Stimulated activated CD4-positive, alpha-beta T cell treated with anti-CD3 and anti-CD28 coated beads, TNF-alpha, amount 100 ng/mL, for 24 hours (primary cell): ENCODE data around the gene SORL1-AS1.
"Not testable (repeated sequence)": the region's sequence is repeated elsewhere in the genome, so short reads cannot be mapped to it uniquely, and the experiment has no call there.

Experiments
- DNase-seq, 3 experiments: peaks; one replicate each; pipeline ENCODE4 v3.0.0-alpha.2; 2020; ENCODE audit warnings: low read depth in 3 of 3

SORL1-AS1 gene

DNA sequence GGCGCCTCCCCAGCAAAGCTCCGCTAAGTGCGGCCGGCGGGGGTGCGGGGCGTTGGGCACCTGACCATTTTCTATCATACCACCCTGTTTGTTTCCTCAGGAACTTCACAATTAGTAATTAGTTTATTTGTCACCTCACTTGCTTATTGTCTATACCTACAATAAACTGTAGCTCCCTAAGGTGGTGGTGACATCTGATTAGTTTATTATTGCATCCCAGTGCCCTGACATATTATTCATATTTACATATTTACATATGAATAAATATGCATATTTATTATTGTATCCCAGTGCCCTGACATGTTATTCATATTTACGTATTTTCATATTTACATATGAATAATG is 25.4 kb downstream of the SORL1-AS1 start:
- no peak for DNase-seq

DNA sequence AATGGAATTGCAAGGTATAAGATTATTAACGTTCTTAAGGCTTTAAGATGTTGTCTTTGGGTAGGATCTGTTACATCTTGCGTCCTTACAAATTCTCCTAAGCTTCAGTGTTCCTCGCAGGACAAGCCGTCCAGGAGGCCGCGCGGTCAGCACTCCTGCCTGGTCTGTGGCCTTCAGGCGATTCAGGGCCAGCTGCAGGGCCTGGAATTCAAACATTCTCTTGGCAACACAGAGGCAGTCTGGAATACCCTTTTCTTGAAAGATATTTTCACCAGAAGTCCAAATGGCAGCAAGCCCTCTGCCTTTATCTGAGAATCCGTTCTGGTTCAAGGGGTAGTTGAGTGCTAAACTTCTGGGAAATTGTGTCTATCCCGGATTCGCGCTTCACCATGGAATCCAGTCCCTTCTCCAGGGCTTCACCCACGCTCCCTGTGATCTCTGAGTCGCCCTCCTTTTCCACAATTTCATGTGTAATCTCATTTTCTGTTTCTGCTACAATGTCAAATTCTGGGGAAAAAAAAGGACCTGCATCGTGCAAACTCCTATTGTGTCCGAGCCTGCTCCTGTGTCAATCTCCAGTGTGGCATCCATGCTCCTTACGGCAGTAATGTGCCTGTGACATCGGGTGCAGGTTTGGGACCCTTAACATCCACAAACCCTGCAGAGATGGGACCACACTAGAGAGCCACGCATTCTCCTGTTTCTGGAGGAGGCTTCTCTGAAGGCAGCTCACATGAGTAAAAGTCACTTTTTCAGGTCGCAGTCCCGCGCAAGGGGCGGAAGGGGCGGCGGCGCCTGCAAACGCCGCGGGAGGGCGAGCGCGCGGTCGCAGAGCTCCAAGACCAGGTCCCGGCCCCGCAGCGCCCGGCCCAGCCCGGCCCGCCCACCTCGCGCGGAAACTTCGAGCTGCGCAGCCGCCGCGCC is 26.0 kb downstream of the SORL1-AS1 start:
- peak in 2 of 3 experiments; percentile 28 to 59 for DNase-seq

DNA sequence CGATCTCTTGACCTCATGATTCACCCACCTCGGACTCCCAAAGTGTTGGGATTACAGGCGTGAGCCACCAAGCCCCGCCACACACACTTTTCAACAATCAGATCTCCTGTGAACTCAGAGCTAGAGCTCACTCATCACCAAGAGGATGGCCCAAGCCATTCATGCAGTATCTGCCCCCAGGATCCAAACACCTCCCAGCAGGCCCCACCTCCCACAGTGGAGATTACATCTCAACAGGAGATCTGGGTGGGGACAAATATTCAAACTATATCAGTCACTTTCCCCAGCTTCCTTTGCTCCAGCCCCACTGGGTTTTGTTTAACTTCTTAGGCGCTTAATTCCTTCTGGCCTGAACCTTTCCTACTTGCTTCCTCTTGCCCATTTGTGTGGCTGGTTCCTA is 26.9 kb downstream of the SORL1-AS1 start:
- no peak for DNase-seq

DNA sequence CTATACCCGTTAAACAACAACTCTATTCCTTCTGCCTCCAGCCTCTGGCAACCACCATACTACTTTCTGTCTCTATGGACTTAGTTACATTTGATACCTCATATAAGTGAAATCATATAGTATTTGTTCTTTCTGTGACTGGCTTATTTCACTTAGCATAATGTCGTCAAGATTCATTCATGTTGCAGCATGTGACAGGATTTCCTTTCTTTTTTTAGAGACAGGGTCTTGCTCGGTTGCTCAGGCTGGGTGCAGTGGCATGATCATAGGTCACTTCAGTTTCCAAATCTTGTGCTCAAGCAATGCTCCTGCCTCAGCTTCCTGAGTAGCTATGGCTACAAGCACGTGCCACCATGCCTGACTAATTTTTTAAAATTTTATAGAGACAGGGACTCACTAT is 30.1 kb downstream of the SORL1-AS1 start:
- no peak for DNase-seq

DNA sequence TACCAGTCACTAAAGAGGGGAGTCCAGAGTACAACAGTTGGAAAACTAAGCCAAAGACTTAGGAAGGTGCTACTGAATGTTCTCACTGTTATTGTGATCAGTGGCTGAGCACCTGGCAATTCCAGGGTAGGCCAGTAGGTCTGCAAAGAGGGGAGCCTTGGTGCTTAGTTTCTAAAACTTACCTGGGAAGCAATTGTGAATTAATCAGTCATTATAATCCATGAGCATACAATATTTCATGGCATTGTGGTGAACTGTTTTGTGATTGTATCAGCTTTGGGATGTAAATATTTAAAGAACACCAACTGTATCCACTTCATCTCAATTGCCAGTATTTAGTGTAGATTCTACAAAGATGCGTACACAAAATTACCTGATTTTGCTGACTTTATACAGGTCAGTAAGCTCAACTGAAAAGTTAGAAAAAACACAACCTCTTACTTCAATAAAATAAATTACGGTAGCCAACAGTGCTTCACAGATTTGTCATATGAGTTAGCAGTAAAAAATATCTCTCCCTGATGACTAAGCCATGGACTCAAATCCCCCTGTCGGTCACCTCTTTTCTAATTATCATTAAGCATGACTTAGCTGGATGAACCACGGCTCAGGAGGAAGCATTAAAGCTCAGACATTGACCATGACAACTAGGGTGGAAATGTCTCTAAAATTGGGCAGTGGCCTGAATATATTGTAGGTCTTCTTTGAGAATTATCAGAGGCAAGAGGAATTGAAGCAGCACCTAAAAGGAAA is 31.4 kb downstream of the SORL1-AS1 start:
- no peak for DNase-seq

DNA sequence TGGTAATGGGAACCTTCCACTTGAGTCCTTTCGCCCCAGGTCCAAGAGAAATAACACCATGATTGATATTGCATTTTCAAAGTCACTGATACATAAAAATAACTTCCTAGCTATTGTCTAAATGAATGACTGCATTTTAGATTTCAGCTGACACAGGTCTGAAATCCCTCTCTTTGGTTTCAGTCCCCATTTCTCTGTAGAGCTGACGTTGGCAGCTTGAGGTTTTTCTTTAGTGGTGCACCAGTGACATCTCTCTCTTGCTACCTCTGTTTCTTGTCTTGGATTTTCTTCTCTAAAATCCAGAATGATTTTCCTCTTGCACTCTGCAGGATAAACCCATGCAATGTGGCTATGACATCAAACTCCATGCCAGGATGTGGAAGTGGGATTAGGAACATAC is 32.4 kb downstream of the SORL1-AS1 start:
- DNase-seq: no peak

DNA sequence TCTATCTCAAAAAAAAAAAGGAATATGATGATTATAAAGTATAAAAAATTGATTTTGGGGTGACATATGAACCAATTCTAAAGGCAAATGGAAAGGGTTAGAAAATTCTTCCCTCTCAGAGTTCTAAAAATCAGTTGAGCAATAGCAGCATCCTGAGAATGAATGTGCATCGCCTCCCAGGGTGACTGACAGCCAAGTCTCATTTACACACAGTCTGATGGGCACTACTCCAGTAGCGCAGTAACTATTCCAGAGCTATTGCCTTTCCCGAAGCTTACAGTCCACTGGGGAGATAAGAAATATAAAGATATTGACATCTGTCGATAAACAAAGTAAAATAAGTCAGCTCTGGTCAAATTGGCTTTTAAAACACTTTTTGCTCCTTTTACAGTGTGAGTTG is 32.9 kb downstream of the SORL1-AS1 start:
- DNase-seq: no peak

DNA sequence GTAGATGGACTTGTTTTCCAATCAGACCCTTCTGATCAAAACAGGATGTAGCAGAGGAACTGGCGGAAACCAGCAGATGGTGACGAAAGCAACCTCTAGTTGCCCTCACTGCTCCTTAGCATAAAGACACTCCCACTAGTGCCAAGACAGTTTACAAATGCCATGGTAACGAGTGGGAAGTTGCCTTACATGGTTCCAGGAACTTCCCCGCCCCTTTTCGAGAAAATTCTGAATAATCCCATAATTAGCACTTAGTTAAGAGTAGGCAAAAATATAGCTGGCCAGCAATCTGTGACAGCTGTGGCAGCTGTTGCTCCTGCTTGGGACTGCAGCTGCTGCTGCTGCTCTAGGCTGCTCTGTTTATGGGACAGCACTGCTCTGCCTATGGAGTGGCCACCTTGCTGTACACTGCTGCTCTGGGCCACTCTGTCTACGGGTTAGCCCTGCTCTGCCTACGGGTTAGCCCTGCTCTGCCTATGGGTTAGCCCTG is 34.1 kb downstream of the SORL1-AS1 start:
- DNase-seq: no peak

DNA sequence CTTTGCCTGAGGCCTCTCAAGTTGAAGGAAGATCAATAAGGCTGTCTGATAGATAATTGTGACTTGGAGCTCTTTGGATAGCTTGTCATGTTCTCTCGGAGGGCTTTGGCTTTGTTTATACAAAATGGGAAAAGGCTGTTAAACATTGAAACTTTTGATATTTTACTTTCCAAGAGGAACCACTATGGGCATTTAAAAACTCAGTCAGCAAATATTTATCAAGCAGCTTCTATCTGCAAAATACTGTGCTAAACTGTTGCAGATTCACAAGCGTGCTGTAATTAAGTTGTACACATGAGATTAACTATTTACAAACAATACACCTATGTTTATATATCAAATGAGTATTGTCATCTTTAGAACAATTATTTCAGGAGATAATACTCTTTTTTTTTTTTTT is 35.2 kb downstream of the SORL1-AS1 start:
- no peak for DNase-seq

DNA sequence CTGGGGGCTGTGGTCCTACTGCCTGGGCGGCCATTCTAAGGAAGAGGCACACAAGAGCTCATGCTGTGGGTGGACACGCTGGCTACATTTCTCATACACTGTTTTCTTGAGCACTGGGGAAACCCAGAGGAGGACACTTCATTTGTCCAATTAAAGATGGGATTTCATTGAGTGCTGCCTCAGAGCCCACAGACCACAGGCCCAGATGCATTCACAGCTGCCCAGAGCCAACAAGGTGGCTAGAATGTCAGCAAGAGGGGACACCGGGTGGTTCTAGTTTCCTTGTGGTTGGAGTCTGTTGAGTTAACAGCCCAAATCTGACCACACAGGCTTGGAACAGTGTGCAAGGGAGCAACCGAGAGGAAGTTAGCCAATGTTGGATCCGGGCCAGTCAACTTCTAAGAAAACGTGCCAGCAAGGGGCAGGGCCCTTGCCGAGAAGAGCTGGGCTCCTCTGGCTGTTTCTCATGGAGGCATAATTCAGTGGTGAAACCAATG is 35.7 kb downstream of the SORL1-AS1 start:
- DNase-seq: peak in 1 of 3 experiments; percentile 39

DNA sequence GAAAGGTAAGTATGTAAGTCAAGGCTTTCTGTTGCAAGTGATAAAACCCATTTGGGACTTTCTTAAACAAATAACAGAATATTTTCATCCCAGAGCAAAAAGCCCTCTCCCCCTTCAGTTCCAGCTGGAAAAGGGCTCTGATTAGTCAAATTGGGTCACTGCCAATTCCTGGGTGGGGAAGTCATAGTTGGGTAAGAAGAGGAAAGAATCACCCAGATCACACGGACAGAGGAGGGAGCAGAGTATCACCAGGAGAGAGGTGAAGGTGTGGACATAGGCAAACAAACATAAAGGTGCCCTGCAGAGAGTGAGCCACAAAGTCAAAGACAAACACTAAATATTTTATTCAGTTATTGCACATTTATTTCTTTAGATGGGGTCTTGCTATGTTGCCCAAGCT is 36.9 kb downstream of the SORL1-AS1 start:
- no peak for DNase-seq

DNA sequence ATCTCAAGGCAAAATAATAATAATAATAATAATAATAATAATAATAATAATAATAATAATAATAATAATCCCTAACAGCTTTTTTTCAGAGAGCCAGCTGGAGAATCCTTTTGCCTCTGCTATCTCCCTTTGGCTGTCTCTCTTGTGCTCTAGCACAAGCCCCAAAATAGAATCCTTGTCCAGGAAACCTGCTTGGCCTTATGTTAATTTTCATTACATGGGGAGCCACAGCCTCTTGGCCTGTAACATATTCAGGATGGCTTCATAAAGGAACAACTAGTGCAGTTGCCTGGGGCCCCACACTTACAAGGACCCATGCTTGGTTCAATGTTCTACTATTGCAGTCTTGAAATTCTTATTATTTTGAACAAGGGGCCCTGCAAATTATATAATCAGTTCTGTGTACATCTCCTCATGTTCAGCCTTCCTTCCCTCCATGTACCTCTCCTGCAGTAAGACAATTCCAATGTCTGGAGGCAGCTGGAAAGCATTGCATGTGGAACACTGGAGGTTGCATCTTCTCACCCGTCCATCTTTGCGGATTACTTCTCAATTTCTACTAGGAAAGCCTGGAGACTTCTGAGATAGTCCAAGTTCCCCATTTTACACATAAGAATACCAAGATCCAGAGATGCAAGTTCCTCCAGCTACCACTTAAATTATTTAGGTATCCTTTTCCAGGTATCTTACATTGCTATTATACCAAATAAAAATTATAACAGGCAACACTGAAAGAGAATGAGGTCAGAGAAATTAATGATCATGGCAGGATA is 38.4 kb downstream of the SORL1-AS1 start:
- no peak for DNase-seq

DNA sequence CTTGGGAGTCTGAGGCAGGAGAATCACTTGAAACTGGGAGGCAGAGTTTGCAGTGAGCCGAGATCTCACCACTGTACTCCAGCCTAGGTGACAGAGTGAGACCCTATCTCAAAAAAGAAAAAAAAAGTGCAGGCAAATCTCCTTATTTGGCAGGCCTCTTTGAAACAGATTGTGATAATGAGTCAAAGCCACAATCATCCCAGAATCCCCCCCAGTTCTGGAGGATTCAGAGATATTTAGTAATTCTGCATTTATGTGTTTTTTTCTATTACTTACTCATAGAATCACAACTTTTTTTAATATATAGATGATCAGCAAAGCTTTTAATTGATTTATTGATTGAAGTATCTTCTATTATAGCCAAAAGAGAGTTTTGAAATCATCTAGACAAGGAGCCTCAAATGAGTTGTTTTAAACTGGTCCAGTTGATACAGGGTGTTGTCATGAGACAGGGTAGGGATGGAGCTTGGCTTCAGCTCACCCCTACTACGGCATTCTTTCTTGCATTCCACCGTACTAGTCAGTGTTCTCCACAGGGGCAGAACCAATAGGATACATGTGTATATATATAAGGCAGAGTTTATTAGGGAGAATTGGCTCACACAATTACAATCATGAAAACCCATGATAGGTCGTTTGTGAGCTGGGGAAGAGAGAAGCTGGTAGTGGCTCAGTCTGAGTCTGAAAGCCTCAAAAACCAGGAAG is 39.9 kb downstream of the SORL1-AS1 start:
- DNase-seq: no peak

DNA sequence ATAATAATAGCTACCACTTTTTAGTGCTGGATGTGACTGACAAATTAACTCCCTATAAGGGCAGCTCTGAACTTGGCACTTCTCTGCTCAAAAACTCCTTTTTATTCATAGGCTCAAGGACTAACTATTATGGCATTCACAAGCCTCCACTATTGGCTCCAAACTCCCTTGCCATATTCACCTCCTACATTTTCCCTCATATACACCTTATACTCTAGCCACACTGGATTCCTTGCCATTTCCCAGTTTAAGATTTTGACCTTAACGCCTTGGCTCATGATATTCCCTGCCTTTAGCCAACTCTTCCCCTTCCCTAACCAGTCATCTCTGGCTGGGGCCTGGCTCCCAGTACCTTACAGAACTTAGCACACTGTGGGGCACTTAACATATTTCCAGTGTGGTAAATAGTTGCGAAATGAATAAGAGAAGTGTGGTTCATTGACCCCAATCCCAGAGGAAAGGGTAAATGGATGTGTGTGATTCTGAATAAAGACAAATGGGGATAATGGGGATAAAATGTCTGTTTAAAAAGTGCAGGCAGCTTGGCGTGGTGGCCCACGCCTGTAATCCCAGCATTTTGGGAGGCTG is 40.7 kb downstream of the SORL1-AS1 start:
- DNase-seq: no peak

DNA sequence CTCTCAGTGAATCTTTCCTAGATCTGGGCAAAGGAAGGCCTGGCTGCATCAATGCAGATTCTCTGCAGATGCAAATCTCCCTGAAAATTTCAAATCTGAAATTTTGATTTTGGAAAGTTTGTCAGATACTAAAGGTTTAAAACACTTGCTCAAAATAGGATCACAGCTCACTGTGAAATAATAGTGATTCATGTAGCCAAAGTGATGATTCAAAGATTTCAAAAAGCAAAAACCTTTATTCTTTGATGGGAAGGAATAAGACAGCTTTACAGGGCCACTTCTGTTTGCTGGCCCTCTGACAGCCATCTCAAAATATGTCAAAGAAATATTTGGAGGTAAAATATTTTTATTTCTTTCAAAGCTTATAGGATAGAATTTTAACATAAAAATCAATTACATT is 41.4 kb downstream of the SORL1-AS1 start:
- not testable (repeated sequence) for DNase-seq

DNA sequence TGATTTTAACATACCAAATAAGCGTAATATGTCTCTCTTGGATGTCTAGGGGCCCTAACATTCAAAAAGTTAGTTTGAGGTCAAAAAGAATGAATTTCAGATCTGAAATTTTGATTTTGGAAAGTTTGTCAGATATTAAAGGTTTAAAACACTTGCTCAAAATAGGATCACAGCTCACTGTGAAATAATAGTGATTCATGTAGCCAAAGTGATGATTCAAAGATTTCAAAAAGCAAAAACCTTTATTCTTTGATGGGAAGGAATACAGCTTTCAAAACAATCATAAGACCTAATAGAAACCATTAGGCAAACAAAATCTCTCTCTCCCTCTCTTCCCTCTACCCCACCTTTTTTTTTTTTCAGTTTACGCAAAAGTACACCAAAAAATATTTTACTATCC is 42.7 kb downstream of the SORL1-AS1 start:
- not testable (repeated sequence) for DNase-seq

DNA sequence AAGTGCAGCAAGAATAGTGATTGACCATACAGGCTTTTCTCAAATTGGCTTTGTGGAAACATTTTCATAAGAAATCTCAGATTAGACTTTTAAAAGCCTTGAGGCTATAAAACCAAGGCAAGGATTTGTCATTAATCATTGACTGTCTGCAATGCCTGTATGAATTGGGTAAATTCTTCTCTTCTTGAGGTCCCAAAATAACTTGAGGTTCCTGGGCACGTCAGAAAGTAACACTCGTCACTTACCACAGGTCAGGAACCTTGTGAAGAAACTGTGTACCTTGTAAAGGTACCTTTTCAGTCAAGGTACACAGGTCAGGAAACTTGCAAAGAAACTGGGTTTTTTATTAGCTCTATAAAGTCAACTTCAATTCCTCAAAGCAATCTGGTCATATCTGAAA is 43.9 kb downstream of the SORL1-AS1 start:
- no peak for DNase-seq

DNA sequence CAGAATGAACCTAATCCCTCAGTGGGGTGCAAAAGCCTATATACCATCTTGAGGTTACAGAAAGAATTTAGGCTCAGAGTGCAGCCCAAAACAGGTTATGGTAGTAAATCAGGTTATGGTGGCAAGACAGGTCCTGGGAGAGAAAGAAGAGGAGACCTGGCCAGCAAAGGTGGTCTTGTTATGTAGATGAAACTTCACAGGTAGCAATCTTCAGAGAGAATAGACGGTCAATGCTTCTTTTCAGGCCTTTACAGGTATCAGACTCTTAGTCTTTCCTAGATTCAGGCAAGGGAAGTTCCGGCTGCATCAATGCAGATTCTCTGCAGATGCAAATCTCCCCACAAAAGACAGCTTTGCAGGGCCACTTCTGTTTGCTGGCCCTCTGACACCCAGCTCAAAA is 46.5 kb downstream of the SORL1-AS1 start:
- DNase-seq: no peak

DNA sequence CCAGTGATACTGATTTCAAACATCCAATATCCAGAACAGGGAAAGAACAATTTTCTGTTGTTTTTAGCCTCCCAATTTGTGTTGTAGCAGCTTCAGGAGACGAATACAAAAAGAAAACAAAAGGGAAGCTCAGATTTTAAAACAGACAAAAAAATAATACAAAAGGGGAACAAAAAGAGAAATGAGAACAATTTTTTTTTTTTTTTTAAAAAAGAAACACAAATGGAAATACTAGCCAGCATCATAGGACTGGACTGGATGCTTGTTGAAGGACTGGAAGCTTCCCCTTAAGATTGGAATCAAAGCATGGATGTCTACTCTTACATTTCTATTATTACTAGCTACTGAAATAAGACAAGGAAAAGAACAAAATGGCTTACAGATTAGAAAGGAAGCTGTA is 47.1 kb downstream of the SORL1-AS1 start:
- no peak for DNase-seq

DNA sequence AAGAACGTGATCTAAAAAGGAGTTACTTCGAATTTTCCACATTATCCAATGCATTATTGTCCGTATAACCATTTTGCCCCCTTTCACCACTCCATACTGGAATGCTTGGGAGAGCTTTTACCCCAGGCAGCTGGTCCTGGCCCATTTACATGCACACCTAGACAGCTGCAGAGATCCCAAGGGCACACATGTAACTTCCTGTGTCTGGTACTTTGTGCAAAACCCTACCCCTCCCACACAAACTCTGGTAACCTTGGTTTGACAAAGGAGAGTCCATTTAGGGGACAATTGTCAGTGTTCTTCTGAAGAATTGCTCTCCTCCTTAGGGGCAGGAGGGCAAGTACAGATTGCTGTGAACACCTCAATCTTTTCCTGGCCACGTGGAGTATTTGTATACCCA is 58.0 kb downstream of the SORL1-AS1 start:
- DNase-seq: no peak

DNA sequence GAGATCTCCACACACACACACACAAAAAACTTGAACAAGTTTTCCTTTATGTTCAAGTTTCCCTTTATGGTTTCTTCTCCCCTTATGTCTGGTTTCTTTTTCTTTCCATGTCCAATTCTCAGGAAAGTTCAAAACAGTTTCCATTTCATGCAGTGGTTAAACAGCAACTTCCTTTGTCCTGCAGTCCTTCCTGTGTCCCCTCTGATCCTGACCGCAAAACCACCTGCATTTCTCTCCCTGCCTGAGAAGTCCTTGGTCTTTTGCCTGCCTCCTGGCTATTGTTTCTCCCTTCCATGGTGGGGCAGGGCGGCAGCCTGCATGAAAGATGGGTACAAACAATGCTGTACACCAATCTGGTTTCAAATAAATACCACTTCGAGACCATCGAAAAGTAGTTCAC is 58.9 kb downstream of the SORL1-AS1 start:
- no peak for DNase-seq
